ENCODE data around the gene ASPSCR1. TPM values are rescaled to one million over a fixed set of nuclear protein-coding genes. Genes with fewer than 3 reads are reported as not detected.
A peak's percentile ranks its signal among the peaks of the same experiment; 100 is the strongest.

The ASPSCR1 gene
- total and polyA plus RNA-seq, 2 of the 8 experiments (the other 6 are each of a cell fraction or from before 2014, with no cell fraction given), result 33.3 to 43.7 TPM

GRCh38 chr17:82064433-82065192 is 87.2 kb downstream of the ASPSCR1 start:
- H3K4me3 ChIP-seq (ENCODE audit: extremely low read depth in 1 of 4, insufficient read depth in 2 of 4, low read depth in 3 of 4, low read length in 4 of 4), result peak overlapping the region; percentile 53 to 93 (median 77)
- peaks cover 5% of the 10 kb centered on the region; the same call in 1 of the 2 replicates for H3K79me1 ChIP-seq (ENCODE audit: low read depth, low read length)
- DNase-seq (ENCODE audit: low read depth in 1 of 2, low spot score in 2 of 2), result no peak
- no peaks in the 10 kb centered on the region for H3K9me3 ChIP-seq (ENCODE audit: insufficient read depth in 2 of 2, low read depth in 1 of 2, low read length in 1 of 2)
- H2BK5ac ChIP-seq (ENCODE audit: low read depth, low read length), result no peak overlapping the region
- no peak overlapping the region for H3K27ac ChIP-seq (ENCODE audit: low read depth, low read length)
- no peak overlapping the region for H2BK15ac ChIP-seq (ENCODE audit: low read length)
- no peak overlapping the region for H2BK12ac ChIP-seq (ENCODE audit: low read depth, low read length)
- H3K23me2 ChIP-seq (ENCODE audit: low read depth, low read length), result peaks cover 8% of the 10 kb centered on the region; the same call in 1 of the 2 replicates
- CTCF ChIA-PET (ENCODE audit: partially characterized antibody), result interaction anchor here (0.7 to 4.3 kb wide), 10 partner anchors 9 to 137 kb away, joined by 3 to 21 read pairs (median 3); partner anchors contain the start of gene RAC3
- WGBS, 2 experiments (ENCODE audit: extremely low coverage in 1 of 2, insufficient coverage in 1 of 2, insufficient read length in 1 of 2, insufficient replicate concordance in 2 of 2, low coverage in 1 of 2, low lambda C conversion rate in 2 of 2, missing lambda C conversion rate in 1 of 2), result 77% methylated on average over 23 of the region's 36 CpGs; no CpG with 5 or more reads in 1 of the 2 experiments
- H3K27me3 ChIP-seq (replicated peaks in 1 of 4; ENCODE audit: control insufficient read depth in 3 of 4, extremely low read depth in 1 of 4, insufficient read depth in 3 of 4, low read length in 3 of 4), result no peaks in the 10 kb centered on the region
- peaks cover 0 to 3% of the 10 kb centered on the region in 2 experiments for H4K20me1 ChIP-seq (replicated peaks in 1 of 2; ENCODE audit: control insufficient read depth in 1 of 2, insufficient read depth in 2 of 2, low read length in 2 of 2)
- H4K8ac ChIP-seq (ENCODE audit: extremely low read depth, insufficient read depth, low read length), result peak overlapping the region; percentile 93; the same call in 1 of the 2 replicates
- no peak overlapping the region for H4K91ac ChIP-seq (replicated peaks; ENCODE audit: insufficient read length, low read length)
- H3K4ac ChIP-seq (replicated peaks; ENCODE audit: insufficient read length, low read depth, low read length), result no peak overlapping the region
- H2AK5ac ChIP-seq (ENCODE audit: low read depth, low read length), result no peak overlapping the region
- H3K14ac ChIP-seq (ENCODE audit: insufficient read length), result no peak overlapping the region
- H2BK20ac ChIP-seq (ENCODE audit: low read length), result no peak overlapping the region
- H3K36me3 ChIP-seq (ENCODE audit: control insufficient read depth in 2 of 4, insufficient read depth in 4 of 4, low read length in 3 of 4), result peaks cover 8 to 17% (median 14%) of the 10 kb centered on the region in 4 experiments; a peak in 5 of 8 replicates
- no peaks in the 10 kb centered on the region for H3K79me2 ChIP-seq (ENCODE audit: control insufficient read depth in 1 of 2, insufficient read depth in 2 of 2, low read length in 2 of 2)
- H4K5ac ChIP-seq (ENCODE audit: insufficient read length, low read depth, low read length), result no peak overlapping the region
- POLR2A ChIA-PET (ENCODE audit: partially characterized antibody), result interaction anchor here (0.9 to 16.2 kb wide), 20 partner anchors 9 to 138 kb away, joined by 3 to 161 read pairs (median 4); partner anchors contain the start of genes DCXR, GPS1, RAC3 and RFNG
- no peak overlapping the region for H3K23ac ChIP-seq (ENCODE audit: insufficient read length)
- no peak for FAIRE-seq
- H2BK120ac ChIP-seq (replicated peaks; ENCODE audit: low read depth, low read length), result no peak overlapping the region
- H3K4me2 ChIP-seq (ENCODE audit: insufficient read depth in 1 of 2, low read depth in 2 of 2, low read length in 2 of 2), result peak overlapping the region; percentile 37 to 79
- H3K9ac ChIP-seq (replicated peaks in 1 of 4; ENCODE audit: extremely low read depth in 1 of 4, low read depth in 3 of 4, low read length in 3 of 4), result peak overlapping the region; percentile 4 to 93 (median 58); a peak in 6 of 7 replicates
- H2AFZ ChIP-seq (ENCODE audit: low read length), result no peak overlapping the region
- peaks cover 0 to 10% (median 5%) of the 10 kb centered on the region in 4 experiments; a peak in 5 of 7 replicates for H3K4me1 ChIP-seq (replicated peaks in 1 of 4; ENCODE audit: control insufficient read depth in 3 of 4, insufficient read depth in 4 of 4, low read length in 3 of 4)
- no peak overlapping the region for H3K56ac ChIP-seq (replicated peaks; ENCODE audit: insufficient read length, low read depth, low read length)
- no peak overlapping the region for H3K18ac ChIP-seq (ENCODE audit: extremely low read depth, low read length)
- TF ChIP-seq RFX5 (IDR thresholded peaks at IDR 0.05; ENCODE audit: borderline replicate concordance, low read depth, low read length) (no peak), EGR1 (IDR thresholded peaks at IDR 0.05; ENCODE audit: borderline replicate concordance, low read depth, low read length) (no peak), SIN3A (conservative IDR thresholded peaks at IDR 0.05 in 1 of 2, IDR thresholded peaks at IDR 0.05 in 1 of 2; ENCODE audit: low read depth in 1 of 2, low read length in 2 of 2) (no peak), SUZ12 (IDR thresholded peaks at IDR 0.05; ENCODE audit: low read length) (no peak), JUND (IDR thresholded peaks at IDR 0.05; ENCODE audit: low read length) (no peak), ATF2 (IDR thresholded peaks at IDR 0.05; ENCODE audit: low read length) (no peak), POLR2A (IDR thresholded peaks at IDR 0.05; ENCODE audit: control extremely low read depth in 1 of 2, low read depth in 2 of 2, low read length in 2 of 2) (no peak), SP2 (IDR thresholded peaks at IDR 0.05; ENCODE audit: low read length) (no peak), CTBP2 (IDR thresholded peaks at IDR 0.05; ENCODE audit: borderline replicate concordance, insufficient read depth, insufficient read length, low read length) (no peak), BRCA1 (IDR thresholded peaks at IDR 0.05; ENCODE audit: low read depth, low read length) (no peak)
